Lower leg skin (tissue), 3 donors: Measurements from ENCODE around the gene DOCK9.

ENCODE experiments used
- POLR2A ChIP-seq, 2 donors: fragments of 450-650 bp; IDR thresholded peaks; one replicate each; pipeline ENCODE4 v1.6.1; 2016 to 2017; ENCODE audit warnings: antibody characterized with exemption in 2 of 2, mild to moderate bottlenecking in 1 of 2, moderate library complexity in 1 of 2
- TF ChIP-seq, protein P1 (sequence below), 3 donors: fragments of 450-650 bp; IDR thresholded peaks; one replicate each; pipeline ENCODE4 v1.5.1; 2016; ENCODE audit warnings: antibody characterized with exemption in 3 of 3, mild to moderate bottlenecking in 3 of 3, moderate library complexity in 2 of 3

DNA sequence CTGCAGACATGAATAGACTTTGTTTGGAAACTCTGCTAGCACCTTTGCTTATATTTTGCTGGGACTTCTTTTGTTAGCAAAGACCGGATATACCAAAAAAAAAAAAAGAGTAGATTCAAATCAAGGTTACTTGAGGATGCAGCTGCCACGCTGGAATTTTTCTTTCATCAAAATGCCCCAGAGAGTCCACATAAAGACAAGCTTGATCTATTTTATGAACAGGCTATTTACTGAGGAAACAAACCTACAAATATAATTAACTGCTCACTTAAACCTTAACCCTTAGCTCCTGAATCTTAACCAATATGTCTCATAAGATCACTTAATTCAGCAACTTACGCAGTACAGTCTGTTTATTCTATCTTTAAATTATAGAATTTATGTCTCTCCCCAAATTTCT is 27.1 kb upstream of the DOCK9 start:
- TF ChIP-seq, protein P1, sequence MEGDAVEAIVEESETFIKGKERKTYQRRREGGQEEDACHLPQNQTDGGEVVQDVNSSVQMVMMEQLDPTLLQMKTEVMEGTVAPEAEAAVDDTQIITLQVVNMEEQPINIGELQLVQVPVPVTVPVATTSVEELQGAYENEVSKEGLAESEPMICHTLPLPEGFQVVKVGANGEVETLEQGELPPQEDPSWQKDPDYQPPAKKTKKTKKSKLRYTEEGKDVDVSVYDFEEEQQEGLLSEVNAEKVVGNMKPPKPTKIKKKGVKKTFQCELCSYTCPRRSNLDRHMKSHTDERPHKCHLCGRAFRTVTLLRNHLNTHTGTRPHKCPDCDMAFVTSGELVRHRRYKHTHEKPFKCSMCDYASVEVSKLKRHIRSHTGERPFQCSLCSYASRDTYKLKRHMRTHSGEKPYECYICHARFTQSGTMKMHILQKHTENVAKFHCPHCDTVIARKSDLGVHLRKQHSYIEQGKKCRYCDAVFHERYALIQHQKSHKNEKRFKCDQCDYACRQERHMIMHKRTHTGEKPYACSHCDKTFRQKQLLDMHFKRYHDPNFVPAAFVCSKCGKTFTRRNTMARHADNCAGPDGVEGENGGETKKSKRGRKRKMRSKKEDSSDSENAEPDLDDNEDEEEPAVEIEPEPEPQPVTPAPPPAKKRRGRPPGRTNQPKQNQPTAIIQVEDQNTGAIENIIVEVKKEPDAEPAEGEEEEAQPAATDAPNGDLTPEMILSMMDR (IDR thresholded peaks at IDR 0.05): no peak
- TF ChIP-seq POLR2A (IDR thresholded peaks at IDR 0.05): no peak
